ENCODE measurements around the gene IQCK.

GRCh38 chr16:19680881-19681340 lies 37.2 kb upstream of the IQCK start:
- TF ChIP-seq, protein P1, sequence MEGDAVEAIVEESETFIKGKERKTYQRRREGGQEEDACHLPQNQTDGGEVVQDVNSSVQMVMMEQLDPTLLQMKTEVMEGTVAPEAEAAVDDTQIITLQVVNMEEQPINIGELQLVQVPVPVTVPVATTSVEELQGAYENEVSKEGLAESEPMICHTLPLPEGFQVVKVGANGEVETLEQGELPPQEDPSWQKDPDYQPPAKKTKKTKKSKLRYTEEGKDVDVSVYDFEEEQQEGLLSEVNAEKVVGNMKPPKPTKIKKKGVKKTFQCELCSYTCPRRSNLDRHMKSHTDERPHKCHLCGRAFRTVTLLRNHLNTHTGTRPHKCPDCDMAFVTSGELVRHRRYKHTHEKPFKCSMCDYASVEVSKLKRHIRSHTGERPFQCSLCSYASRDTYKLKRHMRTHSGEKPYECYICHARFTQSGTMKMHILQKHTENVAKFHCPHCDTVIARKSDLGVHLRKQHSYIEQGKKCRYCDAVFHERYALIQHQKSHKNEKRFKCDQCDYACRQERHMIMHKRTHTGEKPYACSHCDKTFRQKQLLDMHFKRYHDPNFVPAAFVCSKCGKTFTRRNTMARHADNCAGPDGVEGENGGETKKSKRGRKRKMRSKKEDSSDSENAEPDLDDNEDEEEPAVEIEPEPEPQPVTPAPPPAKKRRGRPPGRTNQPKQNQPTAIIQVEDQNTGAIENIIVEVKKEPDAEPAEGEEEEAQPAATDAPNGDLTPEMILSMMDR (IDR thresholded peaks at IDR 0.05), result no peak
- TF ChIP-seq POLR2A (IDR thresholded peaks at IDR 0.05), result no peak

Measured in testis (tissue), 2 donors.